T-cell (primary cell): ENCODE results near the gene DMTF1. TPM values are rescaled to one million over a fixed set of nuclear protein-coding genes. Genes with fewer than 3 reads are reported as not detected.

ENCODE experiments used
- ATAC-seq, 4 experiments: fragments of 200-7000 bp in 3 of 4; fragments of 150-1000 bp in 1 of 4; cut with Tn5 transposase; replicated peaks in 1 of 4; 1 replicate in 3 of 4; 2 replicates in 1 of 4; pipeline ENCODE4 v1.10.0; 2021; ENCODE audit warnings: moderate library complexity in 3 of 4, mild to moderate bottlenecking in 2 of 4, moderate number of reproducible peaks in 1 of 4
- CTCF ChIA-PET, 2 donors: fragments of 300-600 bp; sonication (Branson Sonifier 250); formaldehyde crosslinking; loops; one replicate each; lab custom pipeline; 2022; ENCODE audit warnings: antibody characterized with exemption in 2 of 2; lab: Charles Lee
- POLR2A ChIA-PET, 2 donors: fragments of 300-600 bp; sonication (Branson Sonifier 250); formaldehyde crosslinking; loops; one replicate each; lab custom pipeline; 2022; ENCODE audit warnings: antibody characterized with exemption in 2 of 2; lab: Charles Lee
- DNase-seq, 35 experiments: peaks; one replicate each; pipeline versions ENCODE4 v3.0.0 to v3.0.0-alpha.2; 2013 to 2023
- H3K27ac ChIP-seq: one replicate; pipeline ENCODE4 v1.5.1; 2013; ENCODE audit warnings: low read length
- H3K27me3 ChIP-seq, 2 experiments: replicated peaks in 1 of 2; 1 replicate in 1 of 2; 2 replicates in 1 of 2; pipeline versions ENCODE4 v1.6.1 to v1.7.0; 2013; ENCODE audit warnings: low read length in 1 of 2, mixed read lengths in 1 of 2; ENCODE audit not compliant: control insufficient read depth in 2 of 2, insufficient read depth in 2 of 2; ENCODE audit errors: extremely low read depth in 1 of 2
- H3K36me3 ChIP-seq, 2 donors: 1 replicate in 1 of 2; 2 replicates in 1 of 2; pipeline versions ENCODE4 v1.6.1 to v1.7.0; 2013; ENCODE audit warnings: low read length in 1 of 2; ENCODE audit not compliant: control insufficient read depth in 2 of 2, insufficient read depth in 1 of 2; ENCODE audit errors: extremely low read depth in 1 of 2
- H3K4me1 ChIP-seq, 2 experiments: 1 replicate in 1 of 2; 2 replicates in 1 of 2; pipeline versions ENCODE4 v1.6.1 to v1.7.0; 2013; ENCODE audit warnings: low read length in 2 of 2, mixed read lengths in 1 of 2; ENCODE audit not compliant: insufficient read depth in 2 of 2, control insufficient read depth in 1 of 2; ENCODE audit errors: extremely low read depth in 1 of 2
- H3K4me3 ChIP-seq, 2 donors: 1 replicate in 1 of 2; 2 replicates in 1 of 2; pipeline versions ENCODE4 v1.5.1 to v1.7.0; 2013; ENCODE audit warnings: mild to moderate bottlenecking in 2 of 2, low read length in 1 of 2, moderate library complexity in 1 of 2; ENCODE audit not compliant: control insufficient read depth in 1 of 2; ENCODE audit errors: extremely low read depth in 1 of 2
- H3K9me3 ChIP-seq: 2 replicates; pipeline ENCODE4 v1.7.0; 2013
- H3K27ac Mint-ChIP-seq, 2 donors: one replicate each; pipeline ENCODE4 v1.8.0; 2020 to 2021; ENCODE audit warnings: mild to moderate bottlenecking in 2 of 2, mixed read lengths in 2 of 2
- H3K27me3 Mint-ChIP-seq, 2 donors: one replicate each; pipeline ENCODE4 v1.8.0; 2021 to 2022; ENCODE audit warnings: mixed read lengths in 2 of 2
- H3K36me3 Mint-ChIP-seq: one replicate; pipeline ENCODE4 v1.8.0; 2021; ENCODE audit warnings: mixed read lengths
- H3K4me1 Mint-ChIP-seq, 3 donors: one replicate each; pipeline ENCODE4 v1.8.0; 2020 to 2022; ENCODE audit warnings: mixed read lengths in 3 of 3, mild to moderate bottlenecking in 1 of 3
- H3K4me3 Mint-ChIP-seq, 3 donors: one replicate each; pipeline ENCODE4 v1.8.0; 2020 to 2022; ENCODE audit warnings: mild to moderate bottlenecking in 3 of 3, mixed read lengths in 3 of 3, moderate library complexity in 3 of 3
- H3K9me3 Mint-ChIP-seq, 3 donors: one replicate each; pipeline ENCODE4 v1.8.0; 2020 to 2022; ENCODE audit warnings: mixed read lengths in 3 of 3
- WGBS: methylation state at CpG from one replicate; pipeline ENCODE4 v1.1.5; 2013; ENCODE audit warnings: missing lambda C conversion rate; ENCODE audit not compliant: insufficient coverage; 5-methylcytosine and 5-hydroxymethylcytosine counted together
- total RNA-seq, 35 experiments: library from RNA in 6 of 35; stranded (reverse) in 6 of 35; fragments of 120-200 nt in 1 of 35; gene quantifications; one replicate each; pipeline versions ENCODE4 v1.2.1 to v1.2.4 and lab custom pipeline; 2013 to 2026

The DMTF1 gene
- total RNA-seq, 5 donors from 2014 or later (not counting 1 experiment from before 2014, with no cell fraction given), result 128 to 176 (median 136) TPM

GRCh38 chr7:87216701-87217508, 64.7 kb downstream of the DMTF1 start:
- Histone ChIP-seq H3K27me3 (peaks cover 2 to 4% of the 10 kb centered on the region in 2 experiments), H3K36me3 (peaks cover 0 to 2% of the 10 kb centered on the region in 2 donors), H3K4me1 (peaks cover 57 to 65% of the 10 kb centered on the region in 2 experiments), H3K4me3 (peak overlapping the region; percentile 56 to 85), H3K27ac (peak overlapping the region; percentile 89), H3K9me3 (no peaks in the 10 kb centered on the region)
- Mint-ChIP-seq H3K9me3 (no peaks in the 10 kb centered on the region), H3K4me1 (peaks cover 70 to 82% (median 73%) of the 10 kb centered on the region in 3 donors), H3K4me3 (peak overlapping the region; percentile 98 to 100 (median 100)), H3K27ac (peak overlapping the region; percentile 98 to 100), H3K27me3 (no peaks in the 10 kb centered on the region), H3K36me3 (peaks cover 9% of the 10 kb centered on the region)
- 0% methylated on average over 1 of the region's 5 CpGs for WGBS
- ChIA-PET CTCF (interaction anchor here (0.6 to 1.5 kb wide), 5 partner anchors 15 to 301 kb away, joined by 3 to 5 read pairs (median 4); no protein-coding TSS in a partner anchor), POLR2A (interaction anchor here (0.7 to 2.1 kb wide), 15 partner anchors 15 to 263 kb away, joined by 3 to 11 read pairs (median 4); partner anchors contain the start of gene DMTF1 (in 2 of the 2))
- ATAC-seq (peak; percentile 2 to 60 (median 4)), DNase-seq (peak in 29 of 35 experiments; percentile 14 to 79 (median 44))

DNA sequence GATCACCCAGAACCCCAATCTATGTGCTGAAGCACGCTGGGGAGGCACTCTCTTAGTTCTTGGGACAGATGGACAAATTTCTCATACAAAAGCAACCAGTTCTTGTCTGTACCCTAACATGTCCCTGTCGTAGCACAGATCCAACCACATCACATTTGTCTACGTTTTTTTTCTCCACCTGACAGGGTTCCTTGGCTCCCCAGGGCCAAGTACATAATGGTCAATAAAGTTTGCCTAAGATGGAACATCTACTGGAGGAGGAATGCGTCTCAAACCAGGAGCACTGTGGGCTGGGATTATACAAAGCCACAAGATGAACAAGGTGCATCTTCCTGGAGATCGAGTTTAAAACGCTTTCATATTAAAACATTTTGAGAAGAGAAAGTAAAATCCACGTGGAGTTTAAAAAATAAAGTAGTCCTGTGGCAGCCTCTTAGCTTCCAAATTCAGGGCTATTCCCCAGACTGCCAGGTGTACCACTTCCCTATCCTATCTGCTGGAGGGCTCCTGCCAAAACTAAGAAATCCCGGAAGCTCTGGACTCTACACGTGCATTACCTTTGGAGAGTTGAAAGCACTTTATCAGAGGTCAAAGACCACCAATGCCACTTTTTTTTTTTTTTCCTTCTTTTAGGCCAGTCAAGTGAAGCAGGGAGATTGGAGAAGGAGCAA, 65.9 kb downstream of the DMTF1 start:
- WGBS, result no CpG with 5 or more reads among the region's 9 CpGs
- Mint-ChIP-seq H3K27me3 (no peaks in the 10 kb centered on the region), H3K9me3 (no peaks in the 10 kb centered on the region), H3K27ac (peak overlapping the region; percentile 98 to 100), H3K36me3 (peaks cover 9% of the 10 kb centered on the region), H3K4me3 (peak overlapping the region; percentile 98 to 100 (median 100)), H3K4me1 (peaks cover 58 to 70% (median 61%) of the 10 kb centered on the region in 3 donors)
- peak in 1 of 35 experiments; percentile 26 for DNase-seq
- H3K9me3 ChIP-seq, result no peaks in the 10 kb centered on the region
- peak overlapping the region; percentile 85 to 94 for H3K4me3 ChIP-seq
- ATAC-seq, result no peak
- POLR2A ChIA-PET, result interaction anchor here (0.7 to 4.2 kb wide), 14 partner anchors 17 to 337 kb away, joined by 3 to 41 read pairs (median 5); partner anchors contain the start of gene DMTF1 (in 1 of the 2)
- CTCF ChIA-PET, result interaction anchor here (0.6 to 1.5 kb wide), 3 partner anchors 16 to 337 kb away, joined by 4 to 5 read pairs (median 4); no protein-coding TSS in a partner anchor
- peak overlapping the region; percentile 89 for H3K27ac ChIP-seq
- peaks cover 2 to 4% of the 10 kb centered on the region in 2 experiments for H3K27me3 ChIP-seq
- H3K4me1 ChIP-seq, result peaks cover 45 to 56% of the 10 kb centered on the region in 2 experiments
- no peaks in the 10 kb centered on the region for H3K36me3 ChIP-seq

- Histone ChIP-seq H3K4me1 (peaks cover 37 to 48% of the 10 kb centered on the region in 2 experiments), H3K36me3 (no peaks in the 10 kb centered on the region), H3K4me3 (peak overlapping the region; percentile 85 to 94), H3K9me3 (no peaks in the 10 kb centered on the region), H3K27ac (peak overlapping the region; percentile 89), H3K27me3 (peaks cover 2 to 4% of the 10 kb centered on the region in 2 experiments)
- DNase-seq (peak in 32 of 35 experiments; percentile 10 to 64 (median 30)), ATAC-seq (peak; percentile 4 to 10 (median 6))
- H3K27ac Mint-ChIP-seq, result peak overlapping the region; percentile 98 to 100
- POLR2A ChIA-PET, result interaction anchor here in 1 of 2 donors (0.6 to 4.2 kb wide), 4 partner anchors 27 to 1000 kb away, joined by 3 to 41 read pairs (median 4); partner anchors contain the start of gene DMTF1
- 0% methylated on average over 8 of the region's 17 CpGs for WGBS
- peaks cover 49 to 61% (median 52%) of the 10 kb centered on the region in 3 donors for H3K4me1 Mint-ChIP-seq
- peaks cover 6% of the 10 kb centered on the region for H3K36me3 Mint-ChIP-seq
- H3K4me3 Mint-ChIP-seq, result peak overlapping the region; percentile 98 to 100 (median 100)
- H3K27me3 Mint-ChIP-seq, result no peaks in the 10 kb centered on the region
- H3K9me3 Mint-ChIP-seq, result no peaks in the 10 kb centered on the region
- CTCF ChIA-PET, result interaction anchor here (1.0 to 2.9 kb wide), 4 partner anchors 17 to 66 kb away, joined by 3 to 18 read pairs (median 8); partner anchors contain the start of gene DMTF1 (in 1 of the 2)
These were observed 66.7 kb downstream of the DMTF1 start for GRCh38 chr7:87218796-87219544.

DNA sequence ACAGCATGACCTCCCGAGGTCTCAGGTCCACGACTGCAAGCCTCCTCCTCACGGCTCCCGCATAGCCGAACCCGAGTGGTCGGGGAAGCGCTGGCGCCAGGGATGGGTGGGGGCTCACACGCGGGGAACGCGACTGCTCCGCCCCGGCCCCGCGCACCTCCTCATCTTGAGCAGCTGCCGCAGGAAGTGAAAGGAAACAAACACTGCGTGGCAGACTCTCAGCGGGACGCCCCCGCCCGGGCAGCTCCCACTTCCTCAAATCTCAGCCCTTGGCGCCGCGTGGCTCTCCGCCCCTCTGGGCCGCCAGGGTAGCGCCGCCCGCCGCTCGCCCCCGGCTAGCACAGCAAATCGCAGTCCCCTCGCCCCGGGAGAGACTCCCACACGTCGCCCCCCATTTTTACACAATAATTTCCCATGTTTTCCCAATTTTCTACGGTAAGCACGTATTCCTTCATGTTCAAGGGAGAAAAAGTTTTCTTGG, 67.3 kb downstream of the DMTF1 start, which contains the start of gene TMEM243:
TMEM243 (minus strand) TSS at position 188 of the 481 bp plus-strand sequence. CDS start 229 bp downstream, outside the sequence.
- Histone ChIP-seq H3K9me3 (no peaks in the 10 kb centered on the region), H3K4me1 (peaks cover 31 to 43% of the 10 kb centered on the region in 2 experiments), H3K36me3 (no peaks in the 10 kb centered on the region), H3K4me3 (peak within 1 kb of the TSS; percentile 85 to 94), H3K27ac (peak within 1 kb of the TSS; percentile 89), H3K27me3 (peaks cover 2 to 4% of the 10 kb centered on the region in 2 experiments)
- Mint-ChIP-seq H3K9me3 (no peaks in the 10 kb centered on the region), H3K4me1 (peaks cover 43 to 55% (median 46%) of the 10 kb centered on the region in 3 donors), H3K27ac (peak within 1 kb of the TSS; percentile 98 to 100), H3K4me3 (peak within 1 kb of the TSS; percentile 98 to 100 (median 100)), H3K27me3 (no peaks in the 10 kb centered on the region), H3K36me3 (peaks cover 3% of the 10 kb centered on the region)
- CTCF ChIA-PET, result interaction anchor here (1.0 to 2.9 kb wide), 6 partner anchors 17 to 240 kb away, joined by 3 to 18 read pairs (median 6); partner anchors contain the start of gene DMTF1 (in 1 of the 2)
- DNase-seq, result peak; percentile 67 to 93 (median 84)
- POLR2A ChIA-PET, result interaction anchor here (0.6 to 4.2 kb wide), 6 partner anchors 21 to 999 kb away, joined by 3 to 41 read pairs (median 6); partner anchors contain the start of gene DMTF1 (in 2 of the 2)
- peak; percentile 70 to 82 (median 80) for ATAC-seq
- WGBS, result 0% methylated on average over 40 of the region's 41 CpGs

DNA sequence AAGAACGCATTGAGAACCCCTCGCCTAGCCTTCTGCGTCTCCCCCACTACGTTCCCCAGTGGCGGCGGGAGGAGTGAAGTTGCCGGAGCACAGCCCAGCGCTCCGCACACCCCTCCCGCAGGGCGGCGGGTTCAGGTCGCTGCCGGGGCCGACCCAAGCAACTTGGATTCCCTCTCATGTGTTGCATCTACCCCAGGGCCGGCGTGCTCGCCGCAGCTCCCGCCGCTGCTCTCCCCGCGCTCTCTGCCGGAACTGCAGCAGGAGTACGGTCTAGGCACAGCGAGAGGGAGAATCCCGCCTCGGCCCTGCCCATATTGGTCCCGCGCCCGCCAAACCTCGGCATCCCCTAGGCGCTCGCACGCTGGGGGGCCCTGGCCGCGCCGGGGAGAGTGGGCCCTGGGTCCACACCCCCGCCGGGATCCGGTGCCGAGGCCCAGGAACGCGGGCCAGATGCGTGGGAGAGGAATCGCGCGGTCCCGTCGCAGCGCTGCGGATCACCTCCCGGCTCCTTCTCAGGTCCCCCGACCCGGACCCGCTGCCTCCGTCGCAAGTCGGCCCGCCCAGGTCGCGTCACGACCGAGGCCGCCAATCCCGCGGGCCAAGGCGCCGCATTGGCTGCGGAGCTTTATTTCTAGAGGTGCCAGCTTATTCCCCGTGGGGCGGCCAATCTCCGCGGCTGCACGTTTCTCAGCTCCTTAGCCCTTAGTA, 67.9 kb downstream of the DMTF1 start:
- Histone ChIP-seq H3K4me1 (peaks cover 25 to 38% of the 10 kb centered on the region in 2 experiments), H3K27me3 (peaks cover 2 to 4% of the 10 kb centered on the region in 2 experiments), H3K9me3 (no peaks in the 10 kb centered on the region), H3K4me3 (peak overlapping the region; percentile 85 to 94), H3K36me3 (no peaks in the 10 kb centered on the region), H3K27ac (peak overlapping the region; percentile 89)
- Mint-ChIP-seq H3K27me3 (no peaks in the 10 kb centered on the region), H3K9me3 (no peaks in the 10 kb centered on the region), H3K36me3 (peaks cover 3% of the 10 kb centered on the region), H3K4me1 (peaks cover 37 to 52% (median 41%) of the 10 kb centered on the region in 3 donors), H3K4me3 (peak overlapping the region; percentile 98 to 100 (median 100)), H3K27ac (peak overlapping the region; percentile 98 to 100)
- ATAC-seq (peak; percentile 64 to 75 (median 72)), DNase-seq (peak; percentile 65 to 88 (median 80))
- POLR2A ChIA-PET, result interaction anchor here (0.5 to 4.2 kb wide), 11 partner anchors 9 to 655 kb away, joined by 3 to 41 read pairs (median 4); partner anchors contain the start of genes DMTF1 (in 2 of the 2), DBF4 (in 1 of the 2) and SLC25A40 (in 1 of the 2)
- WGBS, result under 1% methylated on average over 75 of the region's 75 CpGs
- CTCF ChIA-PET, result interaction anchor here in 1 of 2 donors (0.8 to 2.9 kb wide), 8 partner anchors 11 to 241 kb away, joined by 3 to 18 read pairs (median 5); partner anchors contain the start of gene DMTF1
